HepG2 (cell line): ENCODE data around the gene CPPED1. TPM values are rescaled to one million over a fixed set of nuclear protein-coding genes. Genes with fewer than 3 reads are reported as not detected.

Source experiments
- ATAC-seq: fragments of 200-7000 bp; cut with Tn5 transposase; 3 replicates; pipeline ENCODE4 v1.9.1; 2020; ENCODE audit warnings: mild to moderate bottlenecking, moderate library complexity
- BruUV-seq: library from RNA; stranded (reverse); fragments of 400-500 nt; replicated peaks from 2 replicates; lab custom pipeline; 2021; lab: Mats Ljungman, UMichigan
- CTCF ChIA-PET: fragments of 300-600 bp; formaldehyde crosslinking; extraction: SDS; loops from one replicate; lab custom pipeline; 2021; ENCODE audit warnings: low total read pairs, inconsistent platforms, low intra/inter-chr PET ratio; lab: Yijun Ruan, JAX
- POLR2A ChIA-PET: fragments of 350-600 bp; sonication (Branson Sonifier 250); formaldehyde crosslinking; loops from one replicate; lab custom pipeline; 2020; ENCODE audit warnings: antibody characterized with exemption, inconsistent platforms; lab: Yijun Ruan, JAX
- DNase-seq: peaks from one replicate; pipeline ENCODE4 v3.0.0-alpha.2; 2015; ENCODE audit warnings: low spot score
- FAIRE-seq: peaks from 3 replicates; lab custom pipeline; 2011; peaks lifted over from hg19 to GRCh38; lab: Jason Lieb, UNC
- H2AFZ ChIP-seq: one replicate; pipeline ENCODE4 v1.6.1; 2011; ENCODE audit warnings: low read length, inconsistent platforms
- H3K27ac ChIP-seq: fragments of 300-600 bp; 3 replicates; pipeline ENCODE4 v1.8.0; 2011; ENCODE audit warnings: mixed run types, mild to moderate bottlenecking, mixed read lengths, low read length, inconsistent platforms; ENCODE audit not compliant: insufficient read depth; ENCODE audit errors: extremely low read length
- H3K27me3 ChIP-seq, 2 experiments: fragments of 200-600 bp in 1 of 2; 2 replicates in 1 of 2; 3 replicates in 1 of 2; pipeline versions ENCODE4 v1.6.0 to v1.8.0; 2011; ENCODE audit warnings: low read length in 2 of 2, mild to moderate bottlenecking in 2 of 2, moderate library complexity in 2 of 2, inconsistent platforms in 1 of 2; ENCODE audit not compliant: insufficient read depth in 2 of 2, control insufficient read depth in 1 of 2
- H3K36me3 ChIP-seq, 2 experiments: fragments of 200-600 bp in 1 of 2; replicated peaks in 1 of 2; 2 replicates in 1 of 2; 3 replicates in 1 of 2; pipeline versions ENCODE4 v1.5.1 to v1.8.0; 2011; ENCODE audit warnings: low read length in 2 of 2, inconsistent platforms in 1 of 2; ENCODE audit not compliant: insufficient read depth in 2 of 2, control insufficient read depth in 1 of 2
- H3K4me1 ChIP-seq: 2 replicates; pipeline ENCODE4 v1.5.1; 2012; ENCODE audit warnings: low read length, inconsistent platforms; ENCODE audit not compliant: insufficient read depth
- H3K4me2 ChIP-seq: 2 replicates; pipeline ENCODE4 v1.6.0; 2011; ENCODE audit warnings: low read depth, low read length, inconsistent platforms
- H3K4me3 ChIP-seq, 3 experiments: fragments of 200-600 bp in 1 of 3; sonication (generic), shearing (Covaris generic) in 1 of 3; replicated peaks in 1 of 3; 2 replicates each; pipeline ENCODE4 v1.5.1; 2011 to 2016; ENCODE audit warnings: low read length in 3 of 3, inconsistent platforms in 2 of 3, low read depth in 2 of 3, mild to moderate bottlenecking in 2 of 3, control low read depth in 1 of 3, mixed read lengths in 1 of 3; ENCODE audit not compliant: insufficient read depth in 1 of 3
- H3K79me2 ChIP-seq: one replicate; pipeline ENCODE4 v1.6.1; 2011; ENCODE audit warnings: low read length, inconsistent platforms; ENCODE audit not compliant: insufficient read depth
- H3K9ac ChIP-seq: 2 replicates; pipeline ENCODE4 v1.6.0; 2011; ENCODE audit warnings: mild to moderate bottlenecking, low read depth, low read length, inconsistent platforms; ENCODE audit not compliant: insufficient read depth
- H3K9me3 ChIP-seq: 2 replicates; pipeline ENCODE4 v1.5.1; 2012; ENCODE audit warnings: mild to moderate bottlenecking, low read length
- H4K20me1 ChIP-seq: 2 replicates; pipeline ENCODE4 v1.6.0; 2011; ENCODE audit warnings: inconsistent platforms, mild to moderate bottlenecking, low read length, moderate library complexity; ENCODE audit not compliant: insufficient read depth
- ATF7 ChIP-seq, 2 experiments: fragments of 450-650 bp in 1 of 2; sonication (generic) in 1 of 2; formaldehyde crosslinking in 1 of 2; IDR thresholded peaks; 2 replicates each; pipeline versions ENCODE4 v1.4.0 to v1.6.1; 2016 to 2020; ENCODE audit warnings: antibody characterized with exemption in 1 of 2, mild to moderate bottlenecking in 1 of 2, missing genetic modification reagents in 1 of 2
- CHD4 ChIP-seq: fragments of 200-600 bp; sonication (generic); IDR thresholded peaks from 2 replicates; pipeline ENCODE4 v1.7.0; 2017; ENCODE audit warnings: mild to moderate bottlenecking, low read length, borderline replicate concordance
- EED ChIP-seq: sonication (generic); formaldehyde crosslinking; IDR thresholded peaks from 2 replicates; pipeline ENCODE4 v1.5.0; 2020; ENCODE audit warnings: mild to moderate bottlenecking, missing genetic modification reagents
- EZH2 ChIP-seq: conservative IDR thresholded peaks from 2 replicates; pipeline ENCODE4 v1.6.1; 2012; ENCODE audit warnings: mild to moderate bottlenecking, low read depth, low read length, moderate library complexity
- HDAC1 ChIP-seq: sonication (generic); formaldehyde crosslinking; IDR thresholded peaks from 2 replicates; pipeline ENCODE4 v1.5.1; 2020; ENCODE audit warnings: mild to moderate bottlenecking, missing genetic modification reagents
- HES4 ChIP-seq: sonication (generic); formaldehyde crosslinking; IDR thresholded peaks from 2 replicates; pipeline ENCODE4 v1.9.0; 2021; ENCODE audit warnings: mild to moderate bottlenecking, missing genetic modification reagents, borderline replicate concordance
- MAFF ChIP-seq: IDR thresholded peaks from 2 replicates; pipeline ENCODE4 v1.6.1; 2011; ENCODE audit warnings: low read depth, low read length, improper control_type of control experiment
- MEIS1 ChIP-seq: sonication (generic); formaldehyde crosslinking; IDR thresholded peaks from 2 replicates; pipeline ENCODE4 v1.9.0; 2021; ENCODE audit warnings: mild to moderate bottlenecking, missing genetic modification reagents, moderate library complexity, borderline replicate concordance
- POLR2AphosphoS2 ChIP-seq: IDR thresholded peaks from 2 replicates; pipeline ENCODE4 v1.6.1; 2011; ENCODE audit warnings: low read depth, low read length, improper control_type of control experiment
- POLR2G ChIP-seq: fragments of 200-400 bp; formaldehyde crosslinking; IDR thresholded peaks from 2 replicates; pipeline ENCODE4 v1.6.1; 2018; ENCODE audit warnings: mild to moderate bottlenecking, low read depth, low read length, moderate library complexity
- RBM22 ChIP-seq: fragments of 200-400 bp; formaldehyde crosslinking; optimal IDR thresholded peaks from 2 replicates; pipeline ENCODE3; 2017; ENCODE audit warnings: mild to moderate bottlenecking, low read length, moderate library complexity
- RXRA ChIP-seq: sonication (generic); formaldehyde crosslinking; IDR thresholded peaks from 2 replicates; pipeline ENCODE4 v1.5.1; 2020; ENCODE audit warnings: missing genetic modification reagents
- SALL2 ChIP-seq: sonication (generic); formaldehyde crosslinking; IDR thresholded peaks from 2 replicates; pipeline ENCODE4 v1.8.1; 2023; ENCODE audit warnings: mild to moderate bottlenecking, missing genetic modification reagents, inconsistent platforms
- SRSF1 ChIP-seq: fragments of 200-400 bp; formaldehyde crosslinking; optimal IDR thresholded peaks from 2 replicates; pipeline ENCODE3; 2017; ENCODE audit warnings: mild to moderate bottlenecking, low read depth, low read length, moderate library complexity
- ZEB1 ChIP-seq: IDR thresholded peaks from 2 replicates; pipeline ENCODE4 v1.6.1; 2012; ENCODE audit warnings: mild to moderate bottlenecking, low read depth, inconsistent platforms; ENCODE audit not compliant: insufficient replicate concordance
- ZNF431 ChIP-seq: sonication (generic); formaldehyde crosslinking; IDR thresholded peaks from 2 replicates; pipeline ENCODE4 v1.9.0; 2022; ENCODE audit warnings: missing genetic modification reagents, low read depth, mild to moderate bottlenecking, borderline replicate concordance
- ZNF512 ChIP-seq: sonication (generic); formaldehyde crosslinking; IDR thresholded peaks from 2 replicates; pipeline ENCODE4 v1.4.0; 2020; ENCODE audit warnings: mild to moderate bottlenecking, missing genetic modification reagents
- ZNF629 ChIP-seq: sonication (generic); formaldehyde crosslinking; conservative IDR thresholded peaks from 2 replicates; pipeline ENCODE4 v1.5.0; 2020; ENCODE audit warnings: missing genetic modification reagents
- WGBS: methylation state at CpG from one replicate; pipeline ENCODE4 v1.1.6; 2017; ENCODE audit warnings: low lambda C conversion rate; 5-methylcytosine and 5-hydroxymethylcytosine counted together
- in situ Hi-C: cut with HindIII; loops from 2 replicates; pipeline ENCODE4 v1.10.0; 2017; ENCODE audit warnings: low pct_unique_long_range_greater_than_20kb; ENCODE audit not compliant: extremely low pct_ligation_motif_present
- intact Hi-C: fragments of 100-400 bp; cut with micrococcal nuclease; formaldehyde crosslinking; loops from one replicate; pipeline ENCODE4 v1.10.0; 2022; ENCODE audit not compliant: unreplicated experiment
- polyA plus RNA-seq, 8 experiments: library from polyadenylated mRNA; depleted of rRNA in 3 of 8; stranded (reverse) in 7 of 8; unstranded in 1 of 8; fragments of >200 nt; fragmentation: Illumina TruSeq in 4 of 8; extraction: Trizol in 4 of 8; gene quantifications; 2 replicates each; pipeline versions ENCODE4 v1.2.1 to v1.2.3, GENCODE V29; 2011 to 2016; ENCODE audit warnings: low read depth in 4 of 8, missing spikeins in 1 of 8, mixed read lengths in 1 of 8; ENCODE audit not compliant: insufficient read depth in 1 of 8
- total RNA-seq, 5 experiments: library from RNA; depleted of rRNA; stranded (reverse); fragments of >200 nt; fragmentation: Illumina TruSeq; extraction: Trizol; gene quantifications; 2 replicates each; pipeline ENCODE4 v1.2.3, GENCODE V29; 2016; ENCODE audit warnings: low read depth in 1 of 5

The CPPED1 gene
- total and polyA plus RNA-seq, 2 of the 13 experiments (the other 11 are each of a cell fraction or from before 2014, with no cell fraction given), result 66.6 to 71.3 TPM

- H4K20me1 ChIP-seq, result no peaks in the 10 kb centered on the region
- no peaks in the 10 kb centered on the region for H3K9me3 ChIP-seq
- no peak overlapping the region for H3K4me3 ChIP-seq
- no peak for TF ChIP-seq ZNF431
- TF ChIP-seq RBM22, result peak; percentile 48
- no peak for TF ChIP-seq SRSF1
- 0 out of 2 replicates have a peak, but pooled peaks have one; percentile 8 for TF ChIP-seq POLR2G
- ChIA-PET CTCF (no interaction called here), POLR2A (no interaction called here)
- H3K4me1 ChIP-seq, result no peaks in the 10 kb centered on the region
- peaks cover 0 to 2% of the 10 kb centered on the region in 2 experiments; a peak in 1 of 5 replicates for H3K36me3 ChIP-seq
- FAIRE-seq, result no peak
- H2AFZ ChIP-seq, result no peak overlapping the region
- 92% methylated on average over 11 of the region's 11 CpGs for WGBS
- H3K79me2 ChIP-seq, result no peaks in the 10 kb centered on the region
- H3K27ac ChIP-seq, result no peak overlapping the region
- in situ Hi-C loops, result no loop called here
- no TSS peak for BruUV-seq
- H3K27me3 ChIP-seq, result no peaks in the 10 kb centered on the region
- no peak; the same call in 2 of the 3 replicates for ATAC-seq
- intact Hi-C loops, result no loop called here
- no peak for DNase-seq
- H3K9ac ChIP-seq, result no peak overlapping the region
- H3K4me2 ChIP-seq, result no peak overlapping the region
Measured at GRCh38 chr16:12655537-12655936, 148.2 kb downstream of the CPPED1 start.

GRCh38 chr16:12653820-12654392, 149.8 kb downstream of the CPPED1 start:
- H2AFZ ChIP-seq, result no peak overlapping the region
- DNase-seq (no peak), FAIRE-seq (no peak), ATAC-seq (no peak)
- H4K20me1 ChIP-seq, result no peaks in the 10 kb centered on the region
- no peaks in the 10 kb centered on the region for H3K4me1 ChIP-seq
- WGBS, result 70% methylated on average over 2 of the region's 2 CpGs
- H3K9ac ChIP-seq, result no peak overlapping the region
- no peak overlapping the region for H3K4me2 ChIP-seq
- ChIA-PET POLR2A (interaction anchor here (1.4 kb wide), 1 partner anchor 10 kb away, joined by 3 read pairs; no protein-coding TSS in a partner anchor), CTCF (no interaction called here)
- in situ Hi-C loops, result no loop called here
- H3K4me3 ChIP-seq, result no peak overlapping the region
- no peak overlapping the region for H3K27ac ChIP-seq
- H3K9me3 ChIP-seq, result no peaks in the 10 kb centered on the region
- no TSS peak for BruUV-seq
- intact Hi-C loops, result no loop called here
- peaks cover 0 to 2% of the 10 kb centered on the region in 2 experiments; a peak in 1 of 5 replicates for H3K36me3 ChIP-seq
- H3K79me2 ChIP-seq, result no peaks in the 10 kb centered on the region
- H3K27me3 ChIP-seq, result no peaks in the 10 kb centered on the region
- 0 out of 2 replicates have a peak, but pooled peaks have one; percentile 4 for TF ChIP-seq POLR2AphosphoS2
- no peak for TF ChIP-seq CHD4
- peak; percentile 79 for TF ChIP-seq ZNF629 (CRISPR knock-in tag)
- no peak for TF ChIP-seq MEIS1 (CRISPR knock-in tag)
- no peak for TF ChIP-seq ZEB1
- no peak for TF ChIP-seq EED (CRISPR knock-in tag)
- TF ChIP-seq ATF7 (IDR thresholded peaks at IDR 0.05), result 0 out of 2 replicates have a peak, but pooled peaks have one; percentile 2
- TF ChIP-seq ATF7 (CRISPR knock-in tag; IDR thresholded peaks at IDR 0.05), result no peak
- TF ChIP-seq SALL2 (CRISPR knock-in tag), result no peak
- peak; percentile 82; the same call in 1 of the 2 replicates for TF ChIP-seq ZNF512 (CRISPR knock-in tag)
- TF ChIP-seq HES4 (CRISPR knock-in tag), result no peak
- TF ChIP-seq RXRA (CRISPR knock-in tag), result no peak
- TF ChIP-seq EZH2, result no peak
- TF ChIP-seq MAFF, result no peak
- TF ChIP-seq HDAC1, result no peak
